Renal cortex interstitium (tissue), 15 donors: ENCODE measurements around the gene TAF11L11. TPM values are rescaled to one million over a fixed set of nuclear protein-coding genes. Genes with fewer than 3 reads are reported as not detected.
"Not testable (repeated sequence)": the region's sequence is repeated elsewhere in the genome, so short reads cannot be mapped to it uniquely, and the experiment has no call there.

ENCODE experiments used
- DNase-seq, 11 donors: peaks; one replicate each; pipeline ENCODE4 v3.0.0-alpha.2; 2013; ENCODE audit warnings: low read depth in 9 of 11, low spot score in 4 of 11; ENCODE audit errors: extremely low read depth in 1 of 11
- long read RNA-seq, 16 experiments: transcript quantifications; one replicate each; lab custom pipeline, GENCODE V29; 2026
- polyA plus RNA-seq, 3 donors: library from polyadenylated mRNA; unstranded; fragments of 120-200 nt; gene quantifications; one replicate each; pipeline ENCODE4 v1.2.1, GENCODE V29; 2013; ENCODE audit not compliant: insufficient read length in 3 of 3

The TAF11L11 gene
- polyA plus RNA-seq, result not detected
- long read RNA-seq, donor 1, result 0 reads
- long read RNA-seq, donor 2, result 0 reads
- long read RNA-seq, donor 3, result 0 reads
- long read RNA-seq, donor 4, result 0 reads
- long read RNA-seq, donor 5, result 0 reads
- long read RNA-seq, donor 6, result 0 reads
- long read RNA-seq, donor 7, result 0 reads
- long read RNA-seq, donor 8, result 0 reads
- long read RNA-seq, donor 9, result 0 reads
- long read RNA-seq, donor 10, result 0 reads
- long read RNA-seq, donor 11, result 0 reads
- long read RNA-seq, donor 12, result 0 reads
- long read RNA-seq, donor 13, result 0 reads
- long read RNA-seq, donor 14, result 0 reads
- long read RNA-seq, donor 15, result 0 reads
- long read RNA-seq, donor 16, result 0 reads

GRCh38 chr5:17603880-17604279 is at the start of gene TAF11L11:
Gene TAF11L11 (plus strand): TSS chr5:17604183.
- DNase-seq, result not testable (repeated sequence)

- not testable (repeated sequence) for DNase-seq
These were observed 18.3 kb upstream of the TAF11L11 start, which contains the start of gene TAF11L7 for GRCh38 chr5:17585658-17586057. Gene TAF11L7 (minus strand): TSS chr5:17585758.

- DNase-seq, result not testable (repeated sequence)
These were observed 13.1 kb upstream of the TAF11L11 start, which contains the start of gene TAF11L8 for GRCh38 chr5:17590860-17591259. Gene TAF11L8 (minus strand): TSS chr5:17590960.

GRCh38 chr5:17594255-17594654 is 9.7 kb upstream of the TAF11L11 start, which contains the start of gene TAF11L9:
Gene TAF11L9 (minus strand): TSS chr5:17594394.
- not testable (repeated sequence) for DNase-seq

GRCh38 chr5:17597728-17598127 is 6.3 kb upstream of the TAF11L11 start, which contains the start of gene TAF11L10:
Gene TAF11L10 (minus strand): TSS chr5:17597828.
- not testable (repeated sequence) for DNase-seq

GRCh38 chr5:17604951-17605350 is 968 bp downstream of the TAF11L11 start:
- DNase-seq, result no peak

- DNase-seq, result not testable (repeated sequence)
These were observed 3.5 kb downstream of the TAF11L11 start for GRCh38 chr5:17607461-17607860.

GRCh38 chr5:17610092-17610491 is 6.1 kb downstream of the TAF11L11 start, which contains the start of gene TAF11L12:
Gene TAF11L12 (plus strand): TSS chr5:17610392.
- DNase-seq, result not testable (repeated sequence)

- no peak for DNase-seq
These were observed 11.1 kb downstream of the TAF11L11 start for GRCh38 chr5:17614872-17615605.

- no peak for DNase-seq
These were observed 15.4 kb downstream of the TAF11L11 start for GRCh38 chr5:17619354-17619753.

GRCh38 chr5:17620627-17621026 is 16.6 kb downstream of the TAF11L11 start:
- DNase-seq, result no peak

GRCh38 chr5:17625686-17626085 is 21.7 kb downstream of the TAF11L11 start:
- no peak for DNase-seq

GRCh38 chr5:17631788-17632187 is 27.8 kb downstream of the TAF11L11 start, which contains the start of gene TAF11L13:
Gene TAF11L13 (plus strand): TSS chr5:17632088.
- DNase-seq, result not testable (repeated sequence)

GRCh38 chr5:17634160-17634559 is 30.2 kb downstream of the TAF11L11 start, which contains the start of gene TAF11L14:
Gene TAF11L14 (plus strand): TSS chr5:17634460.
- no peak for DNase-seq

- not testable (repeated sequence) for DNase-seq
These were observed 45.2 kb downstream of the TAF11L11 start for GRCh38 chr5:17649232-17649631.

- DNase-seq, result not testable (repeated sequence)
These were observed 51.3 kb downstream of the TAF11L11 start for GRCh38 chr5:17655201-17655759.
